ENCODE results near the gene AP2A2. TPM values are rescaled to one million over a fixed set of nuclear protein-coding genes. Genes with fewer than 3 reads are reported as not detected.

AP2A2 gene
- total RNA-seq, 2 experiments from 2014 or later, result 24.9 to 43.0 TPM

DNA sequence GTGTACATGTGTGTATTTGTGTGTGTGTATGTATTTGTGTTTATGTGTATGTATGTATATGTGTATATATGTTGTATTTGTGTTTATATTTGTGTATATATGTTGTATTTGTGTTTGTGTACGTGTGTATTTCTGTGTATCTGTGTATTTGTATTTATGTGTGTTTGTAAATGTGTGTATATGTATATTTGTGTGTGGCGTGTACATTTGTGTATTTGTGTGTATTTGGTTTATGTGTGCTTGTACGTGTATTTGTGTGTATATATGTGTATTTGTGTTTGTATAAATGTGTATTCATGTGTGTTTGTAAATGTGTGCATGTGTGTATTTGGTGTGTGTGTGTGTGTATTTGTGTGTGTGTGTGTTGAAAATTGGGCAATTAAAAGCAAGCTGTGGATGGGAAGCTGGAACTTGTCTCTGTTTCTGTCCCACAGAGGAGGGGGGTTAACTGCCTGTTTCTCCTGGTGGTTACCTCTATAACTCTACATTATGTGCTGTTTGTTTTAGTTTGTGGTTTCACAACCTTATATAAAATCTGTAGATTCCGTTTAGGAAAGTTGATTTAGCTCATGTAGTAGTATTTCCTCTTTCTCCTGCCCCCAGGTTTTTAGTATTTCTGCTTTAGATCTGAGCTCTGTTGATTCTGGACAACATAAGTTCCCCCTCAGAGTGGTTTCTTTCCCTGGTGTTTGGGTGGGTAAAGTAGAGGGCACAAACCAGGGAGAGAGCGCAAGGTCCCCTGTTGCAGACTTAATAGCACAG lies 28.9 kb downstream of the AP2A2 start:
- CTCF ChIA-PET (ENCODE audit: unreplicated experiment), result no interaction called here
- no TSS peak for BruUV-seq (replicated peaks)
- H3K9me2 ChIP-seq (ENCODE audit: insufficient read depth, low read length), result no peaks in the 10 kb centered on the region
- no peak for DNase-seq (ENCODE audit: low spot score)
- H3K27ac ChIP-seq (ENCODE audit: low read depth, low read length, poor library complexity, severe bottlenecking), result no peak overlapping the region
- peaks cover 14% of the 10 kb centered on the region for H3K36me3 ChIP-seq (ENCODE audit: insufficient read depth, low read length)
- H3K4me1 ChIP-seq (ENCODE audit: insufficient read depth, low read length, poor library complexity, severe bottlenecking), result no peaks in the 10 kb centered on the region
- H3K79me2 ChIP-seq (ENCODE audit: insufficient read depth, low read depth, low read length), result no peaks in the 10 kb centered on the region
- H3K9me3 ChIP-seq (ENCODE audit: low read length), result peaks cover 7% of the 10 kb centered on the region
- H4K20me1 ChIP-seq (ENCODE audit: insufficient read depth, low read length), result no peaks in the 10 kb centered on the region
- H2AFZ ChIP-seq (ENCODE audit: low read length), result no peak overlapping the region
- no peak overlapping the region for H3K4me2 ChIP-seq (ENCODE audit: low read length)
- TF ChIP-seq, protein P1, sequence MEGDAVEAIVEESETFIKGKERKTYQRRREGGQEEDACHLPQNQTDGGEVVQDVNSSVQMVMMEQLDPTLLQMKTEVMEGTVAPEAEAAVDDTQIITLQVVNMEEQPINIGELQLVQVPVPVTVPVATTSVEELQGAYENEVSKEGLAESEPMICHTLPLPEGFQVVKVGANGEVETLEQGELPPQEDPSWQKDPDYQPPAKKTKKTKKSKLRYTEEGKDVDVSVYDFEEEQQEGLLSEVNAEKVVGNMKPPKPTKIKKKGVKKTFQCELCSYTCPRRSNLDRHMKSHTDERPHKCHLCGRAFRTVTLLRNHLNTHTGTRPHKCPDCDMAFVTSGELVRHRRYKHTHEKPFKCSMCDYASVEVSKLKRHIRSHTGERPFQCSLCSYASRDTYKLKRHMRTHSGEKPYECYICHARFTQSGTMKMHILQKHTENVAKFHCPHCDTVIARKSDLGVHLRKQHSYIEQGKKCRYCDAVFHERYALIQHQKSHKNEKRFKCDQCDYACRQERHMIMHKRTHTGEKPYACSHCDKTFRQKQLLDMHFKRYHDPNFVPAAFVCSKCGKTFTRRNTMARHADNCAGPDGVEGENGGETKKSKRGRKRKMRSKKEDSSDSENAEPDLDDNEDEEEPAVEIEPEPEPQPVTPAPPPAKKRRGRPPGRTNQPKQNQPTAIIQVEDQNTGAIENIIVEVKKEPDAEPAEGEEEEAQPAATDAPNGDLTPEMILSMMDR (conservative IDR thresholded peaks at IDR 0.05; ENCODE audit: low read length), result no peak
- no peak for TF ChIP-seq EZH2phosphoT487 (IDR thresholded peaks at IDR 0.05; ENCODE audit: borderline replicate concordance, low read depth, low read length)
- POLR2A ChIA-PET, result interaction anchor here (0.6 to 0.8 kb wide), 2 partner anchors 36 to 1350 kb away, joined by 3 to 13 read pairs; no protein-coding TSS in a partner anchor
- no peak overlapping the region for H3K4me3 ChIP-seq (ENCODE audit: low read depth, low read length, poor library complexity, severe bottlenecking)
- intact Hi-C loops (cut with micrococcal nuclease; ENCODE audit: unreplicated experiment), result no loop called here

DNA sequence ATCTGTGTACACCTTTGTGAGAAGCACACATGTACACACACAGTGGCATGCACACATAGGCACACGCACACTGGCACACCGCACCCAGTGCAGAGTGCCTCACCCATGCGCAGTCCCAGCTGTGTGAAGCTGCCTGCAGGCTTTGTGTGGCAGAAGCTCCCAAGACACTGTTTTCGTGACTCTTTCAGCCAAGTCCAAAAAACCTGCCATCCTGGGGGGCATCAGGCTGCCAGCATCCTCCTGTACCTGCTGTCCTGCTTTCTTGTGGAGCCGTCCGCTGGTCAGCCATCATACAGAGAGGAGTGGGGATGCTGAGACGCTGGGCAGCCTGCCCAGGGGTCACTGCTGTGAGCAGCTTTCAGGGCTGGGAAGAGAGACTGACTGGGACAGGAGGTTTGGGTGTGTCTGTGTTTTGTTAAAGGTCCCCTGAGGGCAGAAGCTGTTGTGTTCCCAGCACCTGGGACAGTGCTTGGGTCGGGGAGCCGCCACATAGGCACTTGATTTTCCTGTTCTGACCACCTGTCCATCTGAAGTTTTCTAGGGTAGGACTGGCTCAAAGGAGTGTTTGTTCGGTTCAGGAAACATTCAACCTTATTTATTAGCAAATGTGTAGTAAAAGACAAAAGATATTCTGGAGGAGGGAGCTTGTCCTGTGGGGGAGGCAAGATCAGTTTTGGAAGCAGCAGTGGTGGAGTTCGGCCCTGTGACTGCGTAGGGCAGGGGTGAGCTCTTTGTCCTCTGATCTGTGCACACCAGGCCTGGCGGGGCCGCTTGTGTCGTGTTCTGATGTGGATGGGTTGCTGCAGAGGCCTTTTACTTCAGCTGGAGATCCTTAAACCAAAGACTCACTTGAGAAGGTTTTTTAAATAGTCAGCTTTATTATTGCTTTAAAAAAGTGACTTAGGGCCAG lies 29.7 kb downstream of the AP2A2 start:
- no peak overlapping the region for H3K4me3 ChIP-seq (ENCODE audit: low read depth, low read length, poor library complexity, severe bottlenecking)
- POLR2A ChIA-PET, result interaction anchor here (0.8 kb wide), 1 partner anchor 37 kb away, joined by 13 read pairs; no protein-coding TSS in a partner anchor
- BruUV-seq (replicated peaks), result no TSS peak
- intact Hi-C loops (cut with micrococcal nuclease; ENCODE audit: unreplicated experiment), result no loop called here
- H2AFZ ChIP-seq (ENCODE audit: low read length), result no peak overlapping the region
- no peaks in the 10 kb centered on the region for H3K4me1 ChIP-seq (ENCODE audit: insufficient read depth, low read length, poor library complexity, severe bottlenecking)
- no peak overlapping the region for H3K27ac ChIP-seq (ENCODE audit: low read depth, low read length, poor library complexity, severe bottlenecking)
- H4K20me1 ChIP-seq (ENCODE audit: insufficient read depth, low read length), result no peaks in the 10 kb centered on the region
- H3K9me2 ChIP-seq (ENCODE audit: insufficient read depth, low read length), result no peaks in the 10 kb centered on the region
- H3K79me2 ChIP-seq (ENCODE audit: insufficient read depth, low read depth, low read length), result no peaks in the 10 kb centered on the region
- peaks cover 14% of the 10 kb centered on the region for H3K36me3 ChIP-seq (ENCODE audit: insufficient read depth, low read length)
- TF ChIP-seq, protein P1 (conservative IDR thresholded peaks at IDR 0.05; ENCODE audit: low read length), result no peak
- TF ChIP-seq EZH2phosphoT487 (IDR thresholded peaks at IDR 0.05; ENCODE audit: borderline replicate concordance, low read depth, low read length), result no peak
- no peaks in the 10 kb centered on the region for H3K9me3 ChIP-seq (ENCODE audit: low read length)
- no peak overlapping the region for H3K4me2 ChIP-seq (ENCODE audit: low read length)
- no peak for DNase-seq (ENCODE audit: low spot score)
- CTCF ChIA-PET (ENCODE audit: unreplicated experiment), result no interaction called here

Data from OCI-LY7 (cell line).